ENCODE results near the gene OGDHL. TPM values are rescaled to one million over a fixed set of nuclear protein-coding genes. Genes with fewer than 3 reads are reported as not detected.

The OGDHL gene
- total RNA-seq, 2 experiments from 2014 or later: not detected

DNA sequence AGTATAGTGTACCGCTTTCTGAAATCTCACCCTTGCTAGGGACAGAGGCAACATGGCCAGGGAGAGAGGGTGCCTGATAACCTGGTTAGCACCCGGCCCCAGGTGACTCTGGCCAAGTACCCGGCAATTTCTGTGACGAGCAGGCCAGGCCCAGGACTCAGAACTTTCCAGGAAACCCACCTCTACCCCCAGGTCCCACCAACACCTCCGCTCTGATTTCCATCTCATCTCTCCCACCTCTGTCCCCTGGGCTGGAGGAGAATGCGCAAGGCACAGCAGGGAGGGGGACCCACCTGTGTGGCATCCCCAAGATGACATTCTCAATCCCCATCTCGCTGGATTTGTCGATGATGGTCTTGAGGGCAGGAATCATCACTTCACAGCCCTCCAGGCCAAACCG lies 11.6 kb downstream of the OGDHL start:
- H3K4me3 Mint-ChIP-seq: no peak overlapping the region
- H3K36me3 Mint-ChIP-seq: no peaks in the 10 kb centered on the region
- DNase-seq (no peak), ATAC-seq (ENCODE audit: low read depth) (no peak)
- no peaks in the 10 kb centered on the region for H3K9me3 Mint-ChIP-seq
- no peaks in the 10 kb centered on the region for H3K4me1 Mint-ChIP-seq
- POLR2A ChIA-PET: no interaction called here
- H3K27ac Mint-ChIP-seq: no peak overlapping the region
- H3K27me3 Mint-ChIP-seq: peaks cover 2% of the 10 kb centered on the region

- POLR2A ChIA-PET: no interaction called here
- H3K27me3 Mint-ChIP-seq: peaks cover 2% of the 10 kb centered on the region
- DNase-seq (no peak), ATAC-seq (ENCODE audit: low read depth) (no peak)
- no peaks in the 10 kb centered on the region for H3K9me3 Mint-ChIP-seq
- no peak overlapping the region for H3K27ac Mint-ChIP-seq
- H3K36me3 Mint-ChIP-seq: no peaks in the 10 kb centered on the region
- H3K4me3 Mint-ChIP-seq: no peak overlapping the region
- no peaks in the 10 kb centered on the region for H3K4me1 Mint-ChIP-seq
Measured at GRCh38 chr10:49749556-49750491, 12.3 kb downstream of the OGDHL start.

DNA sequence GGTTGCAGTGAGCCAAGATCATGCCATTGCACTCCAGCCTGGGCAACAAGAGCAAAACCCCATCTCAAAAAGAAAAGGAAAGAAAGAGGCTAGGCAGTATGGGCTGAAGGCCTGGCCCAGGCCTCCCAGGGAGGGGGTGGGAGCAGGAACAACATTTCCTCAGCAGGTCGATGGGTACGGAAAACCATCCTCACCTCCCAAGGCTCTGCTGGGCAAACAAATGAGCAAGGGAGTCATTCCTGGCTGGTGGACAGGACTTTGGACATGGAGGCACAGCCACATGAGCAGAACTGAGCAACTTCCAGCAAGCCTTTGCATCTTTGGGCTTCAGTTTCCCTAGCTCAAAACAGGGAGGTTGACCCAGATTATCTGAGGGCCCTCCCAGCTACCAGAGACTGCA lies 13.0 kb downstream of the OGDHL start:
- DNase-seq (no peak), ATAC-seq (ENCODE audit: low read depth) (no peak)
- no peak overlapping the region for H3K27ac Mint-ChIP-seq
- H3K27me3 Mint-ChIP-seq: peaks cover 2% of the 10 kb centered on the region
- H3K4me3 Mint-ChIP-seq: no peak overlapping the region
- H3K4me1 Mint-ChIP-seq: no peaks in the 10 kb centered on the region
- H3K36me3 Mint-ChIP-seq: no peaks in the 10 kb centered on the region
- POLR2A ChIA-PET: no interaction called here
- H3K9me3 Mint-ChIP-seq: no peaks in the 10 kb centered on the region

- no peak overlapping the region for H3K4me3 Mint-ChIP-seq
- no peaks in the 10 kb centered on the region for H3K4me1 Mint-ChIP-seq
- no peaks in the 10 kb centered on the region for H3K27me3 Mint-ChIP-seq
- H3K27ac Mint-ChIP-seq: no peak overlapping the region
- POLR2A ChIA-PET: no interaction called here
- no peaks in the 10 kb centered on the region for H3K36me3 Mint-ChIP-seq
- DNase-seq (no peak), ATAC-seq (ENCODE audit: low read depth) (no peak)
- no peaks in the 10 kb centered on the region for H3K9me3 Mint-ChIP-seq
Measured at GRCh38 chr10:49748006-49748405, 14.1 kb downstream of the OGDHL start.

DNA sequence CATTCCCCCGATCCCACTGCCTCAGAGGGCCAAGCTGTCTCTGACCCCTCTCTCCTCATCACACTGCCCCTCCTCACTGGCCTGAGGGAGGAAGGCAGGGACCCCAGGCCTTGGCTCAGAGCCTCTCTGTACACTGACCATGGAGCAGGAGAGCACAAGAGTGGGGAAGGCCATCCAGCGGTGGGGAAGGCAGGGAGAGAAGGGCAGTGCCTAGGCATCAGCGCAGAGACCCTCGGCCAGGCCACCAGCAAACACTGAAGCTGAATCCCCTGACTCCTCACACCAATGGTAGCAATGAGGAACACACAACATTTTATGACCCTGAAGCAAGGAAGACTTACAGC lies 14.8 kb downstream of the OGDHL start:
- Mint-ChIP-seq H3K27ac (no peak overlapping the region), H3K27me3 (no peaks in the 10 kb centered on the region), H3K36me3 (no peaks in the 10 kb centered on the region), H3K4me1 (no peaks in the 10 kb centered on the region), H3K4me3 (no peak overlapping the region), H3K9me3 (no peaks in the 10 kb centered on the region)
- ATAC-seq (ENCODE audit: low read depth) (no peak), DNase-seq (no peak)
- POLR2A ChIA-PET: no interaction called here

DNA sequence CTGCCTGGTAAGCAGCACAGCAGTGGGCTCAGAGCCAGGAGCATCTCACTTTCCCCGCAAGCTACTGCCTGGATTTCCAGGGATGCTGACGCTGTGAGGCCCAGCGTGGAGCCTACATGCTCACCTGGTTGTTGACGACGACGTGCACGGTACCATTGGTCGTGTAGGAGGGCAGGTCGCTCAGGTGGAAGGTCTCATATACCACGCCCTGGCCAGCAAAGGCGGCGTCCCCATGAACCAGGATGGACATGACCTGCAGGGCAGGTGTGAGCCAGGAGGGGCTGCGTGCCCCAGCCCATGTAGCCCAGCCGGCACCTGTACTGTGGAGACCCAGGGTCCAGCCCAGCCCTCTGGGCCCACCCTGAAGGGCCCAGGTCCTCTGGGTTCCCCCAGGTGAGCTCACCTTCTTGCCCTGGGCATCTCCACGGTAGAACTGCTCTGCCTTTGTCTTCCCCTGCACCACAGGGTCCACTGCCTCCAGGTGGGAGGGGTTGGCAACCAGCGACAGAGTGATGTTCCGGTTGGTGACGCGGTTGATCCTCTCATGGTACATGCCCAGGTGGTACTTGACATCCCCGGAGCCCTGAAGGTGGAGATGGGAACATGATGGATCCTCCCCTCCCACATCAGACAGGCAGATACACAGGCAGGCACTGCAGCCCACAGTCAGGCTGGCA lies 15.4 kb downstream of the OGDHL start:
- ATAC-seq (ENCODE audit: low read depth) (no peak), DNase-seq (no peak)
- no peaks in the 10 kb centered on the region for H3K9me3 Mint-ChIP-seq
- H3K27ac Mint-ChIP-seq: no peak overlapping the region
- H3K36me3 Mint-ChIP-seq: no peaks in the 10 kb centered on the region
- no peaks in the 10 kb centered on the region for H3K4me1 Mint-ChIP-seq
- no peaks in the 10 kb centered on the region for H3K27me3 Mint-ChIP-seq
- no peak overlapping the region for H3K4me3 Mint-ChIP-seq
- POLR2A ChIA-PET: no interaction called here

DNA sequence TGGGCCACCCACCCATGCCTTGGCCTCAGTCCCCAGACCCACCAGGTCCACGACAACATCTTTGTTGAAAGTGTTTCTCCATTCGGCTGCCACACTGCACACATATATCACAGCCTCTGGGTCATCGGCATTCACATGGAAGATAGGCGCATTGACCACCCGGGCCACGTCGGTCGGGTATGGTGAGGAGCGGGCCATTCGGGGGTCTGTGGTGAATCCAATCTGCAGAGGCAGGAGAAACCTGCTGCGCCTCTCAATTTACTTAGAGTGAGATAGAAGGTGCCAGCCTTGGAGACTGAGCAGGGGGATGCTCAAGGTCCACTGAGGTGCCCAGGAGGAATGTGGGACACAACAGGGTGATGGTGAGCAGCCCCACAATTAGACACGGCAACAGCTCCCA lies 16.4 kb downstream of the OGDHL start:
- no peak overlapping the region for H3K27ac Mint-ChIP-seq
- DNase-seq (no peak), ATAC-seq (ENCODE audit: low read depth) (no peak)
- H3K9me3 Mint-ChIP-seq: no peaks in the 10 kb centered on the region
- POLR2A ChIA-PET: no interaction called here
- no peaks in the 10 kb centered on the region for H3K4me1 Mint-ChIP-seq
- no peaks in the 10 kb centered on the region for H3K36me3 Mint-ChIP-seq
- H3K27me3 Mint-ChIP-seq: no peaks in the 10 kb centered on the region
- H3K4me3 Mint-ChIP-seq: no peak overlapping the region

GRCh38 chr10:49744924-49745605 lies 17.1 kb downstream of the OGDHL start:
- Mint-ChIP-seq H3K36me3 (no peaks in the 10 kb centered on the region), H3K4me1 (no peaks in the 10 kb centered on the region), H3K27ac (no peak overlapping the region), H3K27me3 (no peaks in the 10 kb centered on the region), H3K9me3 (no peaks in the 10 kb centered on the region), H3K4me3 (no peak overlapping the region)
- no peak for ATAC-seq (ENCODE audit: low read depth)
- POLR2A ChIA-PET: no interaction called here
- no peak for DNase-seq

DNA sequence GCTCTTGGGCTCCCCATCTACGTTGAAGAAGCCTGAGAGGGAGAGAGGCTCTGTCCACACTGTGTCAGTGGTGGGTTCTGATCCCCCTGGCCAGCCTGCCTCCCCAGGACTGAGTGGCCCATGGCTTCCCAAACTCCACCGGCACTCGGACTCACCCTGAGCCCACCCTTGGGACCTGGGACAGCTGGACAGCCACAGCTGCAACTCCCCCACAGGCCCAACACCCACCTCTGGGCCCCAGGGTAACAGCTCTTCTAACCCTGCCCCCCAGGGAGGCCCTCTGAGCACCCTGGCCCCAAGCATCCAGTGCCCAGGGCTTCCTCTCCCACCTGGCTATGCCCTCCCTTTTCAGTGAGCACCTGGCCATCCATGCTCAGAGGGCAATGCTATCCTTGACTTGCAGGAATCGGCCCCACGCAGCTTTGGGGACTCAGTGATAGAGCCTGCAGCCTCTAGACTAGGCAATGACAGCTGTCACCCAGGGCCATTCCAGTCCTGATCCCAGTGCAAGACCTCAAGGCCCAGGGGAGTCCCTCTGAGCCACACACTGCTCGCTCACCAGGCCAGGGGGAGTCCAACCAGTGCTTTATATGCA lies 17.9 kb downstream of the OGDHL start:
- ATAC-seq (ENCODE audit: low read depth) (no peak), DNase-seq (no peak)
- Mint-ChIP-seq H3K9me3 (no peaks in the 10 kb centered on the region), H3K4me1 (no peaks in the 10 kb centered on the region), H3K36me3 (no peaks in the 10 kb centered on the region), H3K27ac (no peak overlapping the region), H3K4me3 (no peak overlapping the region), H3K27me3 (no peaks in the 10 kb centered on the region)
- POLR2A ChIA-PET: no interaction called here

- ATAC-seq (ENCODE audit: low read depth): no peak
- Mint-ChIP-seq H3K4me1 (no peaks in the 10 kb centered on the region), H3K9me3 (no peaks in the 10 kb centered on the region), H3K27ac (no peak overlapping the region), H3K4me3 (no peak overlapping the region), H3K36me3 (no peaks in the 10 kb centered on the region), H3K27me3 (no peaks in the 10 kb centered on the region)
- POLR2A ChIA-PET: no interaction called here
- DNase-seq: no peak
Measured at GRCh38 chr10:49743464-49744075, 18.6 kb downstream of the OGDHL start.

DNA sequence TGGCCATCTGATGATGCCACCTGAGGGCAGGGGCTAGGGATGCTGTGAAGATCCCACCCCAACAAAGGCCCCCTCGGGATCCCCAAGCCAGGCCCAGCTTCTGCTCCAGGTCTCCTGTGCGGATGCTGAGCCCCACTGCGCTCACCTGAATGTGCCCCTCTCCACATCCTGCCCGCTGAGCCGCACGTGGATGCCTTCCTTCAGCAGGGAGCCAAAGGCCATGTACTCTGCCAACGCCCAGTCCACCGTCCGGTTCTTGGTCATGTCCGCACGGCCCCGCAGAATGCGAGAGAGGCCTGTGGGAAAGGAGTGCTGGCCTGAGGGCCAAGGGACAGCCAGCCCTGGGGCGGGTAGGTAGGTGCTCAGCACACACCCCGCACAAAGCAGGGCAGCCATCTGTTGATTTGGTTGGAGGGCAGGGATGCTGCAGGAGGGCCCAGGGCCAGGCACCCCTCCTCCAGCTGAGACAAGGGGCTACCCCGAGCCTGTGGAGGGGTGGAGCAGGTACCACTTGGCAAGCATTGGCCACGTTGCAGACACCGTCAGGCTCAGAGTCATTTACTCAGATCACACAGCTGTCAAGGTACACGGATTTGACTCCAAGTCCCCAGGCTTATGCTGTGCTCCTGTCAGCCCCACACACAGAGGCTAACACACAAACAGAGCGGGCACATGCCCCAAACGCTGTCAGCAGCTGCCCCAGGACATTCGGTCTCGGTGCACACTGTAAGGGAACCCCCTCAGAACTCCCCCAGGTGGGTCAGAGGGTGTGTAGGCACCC lies 19.2 kb downstream of the OGDHL start:
- no peaks in the 10 kb centered on the region for H3K27me3 Mint-ChIP-seq
- H3K36me3 Mint-ChIP-seq: no peaks in the 10 kb centered on the region
- no peak overlapping the region for H3K27ac Mint-ChIP-seq
- DNase-seq: no peak
- no peak for ATAC-seq (ENCODE audit: low read depth)
- H3K9me3 Mint-ChIP-seq: no peaks in the 10 kb centered on the region
- H3K4me1 Mint-ChIP-seq: no peaks in the 10 kb centered on the region
- POLR2A ChIA-PET: no interaction called here
- no peak overlapping the region for H3K4me3 Mint-ChIP-seq

GRCh38 chr10:49741108-49741995 lies 20.8 kb downstream of the OGDHL start:
- peak overlapping the region; percentile 20 for H3K27ac Mint-ChIP-seq

More at GRCh38 chr10:49741108-49741995, 20.8 kb downstream of the OGDHL start:
- Mint-ChIP-seq H3K4me1 (no peaks in the 10 kb centered on the region), H3K27me3 (no peaks in the 10 kb centered on the region), H3K36me3 (no peaks in the 10 kb centered on the region), H3K9me3 (no peaks in the 10 kb centered on the region), H3K4me3 (no peak overlapping the region)
- POLR2A ChIA-PET: no interaction called here
- DNase-seq (no peak), ATAC-seq (ENCODE audit: low read depth) (no peak)
